IMR-90 (cell line): ENCODE measurements around the gene CDH23. TPM values are rescaled to one million over a fixed set of nuclear protein-coding genes. Genes with fewer than 3 reads are reported as not detected.

Source experiments
- ATAC-seq: fragments of 200-7000 bp; cut with Tn5 transposase; 2 replicates; pipeline ENCODE4 v1.9.1; 2020; ENCODE audit warnings: low read depth, mild to moderate bottlenecking, moderate library complexity
- BruUV-seq: library from RNA; stranded (reverse); fragments of 400-500 nt; replicated peaks from 2 replicates; lab custom pipeline; 2021; lab: Mats Ljungman, UMichigan
- CTCF ChIA-PET: fragments of 300-600 bp; formaldehyde crosslinking; extraction: SDS; loops from one replicate; lab custom pipeline; 2021; ENCODE audit warnings: antibody characterized with exemption; lab: Yijun Ruan, JAX
- POLR2A ChIA-PET: fragments of 300-600 bp; sonication (Branson Sonifier 250); formaldehyde crosslinking; loops from one replicate; lab custom pipeline; 2022; ENCODE audit warnings: antibody characterized with exemption; ENCODE audit not compliant: unreplicated experiment; lab: Charles Lee
- DNase-seq: peaks from one replicate; pipeline ENCODE4 v3.0.0; 2013
- H2AFZ ChIP-seq: replicated peaks from 2 replicates; pipeline ENCODE3; 2013; ENCODE audit warnings: low read length, mild to moderate bottlenecking; ENCODE audit not compliant: poor library complexity
- H2AK5ac ChIP-seq: 2 replicates; pipeline ENCODE4 v1.6.1; 2013; ENCODE audit warnings: low read depth, low read length, inconsistent platforms
- H2AK9ac ChIP-seq: replicated peaks from 2 replicates; pipeline ENCODE3; 2013; ENCODE audit warnings: mild to moderate bottlenecking, low read depth, low read length, moderate library complexity; ENCODE audit not compliant: poor library complexity
- H2BK120ac ChIP-seq: 2 replicates; pipeline ENCODE4 v1.6.1; 2013; ENCODE audit warnings: low read depth, low read length, inconsistent platforms
- H2BK15ac ChIP-seq: 3 replicates; pipeline ENCODE4 v1.6.1; 2013; ENCODE audit warnings: low read depth, low read length, inconsistent platforms
- H2BK20ac ChIP-seq: 2 replicates; pipeline ENCODE4 v1.6.1; 2013; ENCODE audit warnings: low read depth, mild to moderate bottlenecking, inconsistent platforms, low read length, moderate library complexity
- H2BK5ac ChIP-seq: 2 replicates; pipeline ENCODE4 v1.6.1; 2013; ENCODE audit warnings: mild to moderate bottlenecking, low read depth, low read length, inconsistent platforms; ENCODE audit not compliant: poor library complexity, severe bottlenecking
- H3K14ac ChIP-seq: replicated peaks from 2 replicates; pipeline ENCODE4 v1.6.1; 2013; ENCODE audit warnings: low read depth, low read length, inconsistent platforms
- H3K18ac ChIP-seq: 2 replicates; pipeline ENCODE4 v1.6.1; 2013; ENCODE audit warnings: low read depth, low read length, control low read depth
- H3K23ac ChIP-seq: 2 replicates; pipeline ENCODE4 v1.6.1; 2013; ENCODE audit warnings: low read depth, low read length, inconsistent platforms
- H3K27ac ChIP-seq: 2 replicates; pipeline ENCODE4 v1.5.1; 2013; ENCODE audit warnings: mild to moderate bottlenecking, control low read depth, low read length; ENCODE audit not compliant: insufficient read depth
- H3K27me3 ChIP-seq: 2 replicates; pipeline ENCODE4 v1.6.1; 2013; ENCODE audit warnings: low read length; ENCODE audit not compliant: control insufficient read depth, insufficient read depth
- H3K36me3 ChIP-seq: 2 replicates; pipeline ENCODE4 v1.6.1; 2013; ENCODE audit warnings: low read length, mixed read lengths; ENCODE audit not compliant: control insufficient read depth, insufficient read depth
- H3K4ac ChIP-seq: 2 replicates; pipeline ENCODE4 v1.6.1; 2013; ENCODE audit warnings: low read depth, low read length, inconsistent platforms
- H3K4me1 ChIP-seq: 2 replicates; pipeline ENCODE4 v1.6.1; 2013; ENCODE audit warnings: low read length, mixed read lengths; ENCODE audit not compliant: control insufficient read depth, insufficient read depth
- H3K4me2 ChIP-seq: 2 replicates; pipeline ENCODE4 v1.6.1; 2013; ENCODE audit warnings: low read depth, mild to moderate bottlenecking, control low read depth, low read length, moderate library complexity
- H3K4me3 ChIP-seq: 2 replicates; pipeline ENCODE4 v1.5.1; 2013; ENCODE audit warnings: low read depth, mild to moderate bottlenecking, control low read depth, low read length, moderate library complexity; ENCODE audit not compliant: insufficient read depth
- H3K56ac ChIP-seq: 2 replicates; pipeline ENCODE4 v1.6.1; 2013; ENCODE audit warnings: low read length, inconsistent platforms; ENCODE audit not compliant: insufficient read depth; ENCODE audit errors: extremely low read depth
- H3K79me1 ChIP-seq, 2 experiments: 2 replicates each; pipeline ENCODE4 v1.6.1; 2013; ENCODE audit warnings: low read length in 2 of 2, inconsistent platforms in 1 of 2, low read depth in 1 of 2
- H3K9ac ChIP-seq: 2 replicates; pipeline ENCODE4 v1.6.1; 2013; ENCODE audit warnings: low read depth, low read length, control low read depth
- H3K9me1 ChIP-seq: 2 replicates; pipeline ENCODE4 v1.6.1; 2013; ENCODE audit warnings: low read length, inconsistent platforms; ENCODE audit not compliant: insufficient read depth
- H3K9me3 ChIP-seq: 2 replicates; pipeline ENCODE4 v1.6.1; 2013; ENCODE audit warnings: low read length; ENCODE audit not compliant: control insufficient read depth, insufficient read depth
- H4K20me1 ChIP-seq: 2 replicates; pipeline ENCODE4 v1.6.1; 2013; ENCODE audit warnings: low read length, inconsistent platforms; ENCODE audit not compliant: insufficient read depth
- H4K5ac ChIP-seq: 2 replicates; pipeline ENCODE4 v1.6.1; 2013; ENCODE audit warnings: mild to moderate bottlenecking, low read depth, low read length, control low read depth
- H4K8ac ChIP-seq, 2 experiments: 2 replicates each; pipeline ENCODE4 v1.6.1; 2013; ENCODE audit warnings: low read depth in 2 of 2, low read length in 2 of 2, control low read depth in 1 of 2, inconsistent platforms in 1 of 2
- H4K91ac ChIP-seq: 2 replicates; pipeline ENCODE4 v1.6.1; 2013; ENCODE audit warnings: low read depth, low read length, inconsistent platforms; ENCODE audit not compliant: insufficient read depth
- BHLHE40 ChIP-seq: fragments of 150-350 bp; IDR thresholded peaks from 2 replicates; pipeline ENCODE4 v1.6.1; 2016; ENCODE audit warnings: mild to moderate bottlenecking, low read depth, low read length
- CEBPB ChIP-seq: IDR thresholded peaks from 2 replicates; pipeline ENCODE4 v1.6.1; 2012; ENCODE audit warnings: low read depth, low read length, improper control_type of control experiment
- CHD1 ChIP-seq: IDR thresholded peaks from 2 replicates; pipeline ENCODE4 v1.6.1; 2012; ENCODE audit warnings: low read depth, low read length, improper control_type of control experiment
- CTCF ChIP-seq: conservative IDR thresholded peaks from 2 replicates; pipeline ENCODE4 v1.5.1; 2012; ENCODE audit warnings: mild to moderate bottlenecking, low read depth, low read length, improper control_type of control experiment
- ELK1 ChIP-seq: fragments of 150-350 bp; IDR thresholded peaks from 2 replicates; pipeline ENCODE4 v1.6.1; 2016; ENCODE audit warnings: low read depth, mild to moderate bottlenecking, low read length, moderate library complexity, borderline replicate concordance
- FOS ChIP-seq: fragments of 150-350 bp; IDR thresholded peaks from 2 replicates; pipeline ENCODE4 v1.6.1; 2016; ENCODE audit warnings: low read depth, low read length
- MAFK ChIP-seq: IDR thresholded peaks from 2 replicates; pipeline ENCODE4 v1.6.1; 2012; ENCODE audit warnings: low read depth, low read length, improper control_type of control experiment
- MXI1 ChIP-seq: IDR thresholded peaks from 2 replicates; pipeline ENCODE4 v1.6.1; 2012; ENCODE audit warnings: low read depth, mild to moderate bottlenecking, low read length, moderate library complexity, borderline replicate concordance
- NFE2L2 ChIP-seq: fragments of 150-350 bp; IDR thresholded peaks from 2 replicates; pipeline ENCODE4 v1.6.1; 2016; ENCODE audit warnings: low read depth, mild to moderate bottlenecking, low read length
- POLR2A ChIP-seq: IDR thresholded peaks from 2 replicates; pipeline ENCODE4 v1.6.1; 2012; ENCODE audit warnings: mild to moderate bottlenecking, low read depth, low read length
- RAD21 ChIP-seq: IDR thresholded peaks from 2 replicates; pipeline ENCODE4 v1.6.1; 2012; ENCODE audit warnings: low read length, improper control_type of control experiment
- RCOR1 ChIP-seq: IDR thresholded peaks from 2 replicates; pipeline ENCODE4 v1.6.1; 2012; ENCODE audit warnings: mild to moderate bottlenecking, low read length, improper control_type of control experiment; ENCODE audit not compliant: insufficient replicate concordance
- RFX5 ChIP-seq: IDR thresholded peaks from 2 replicates; pipeline ENCODE4 v1.8.0; 2012; ENCODE audit warnings: low read depth, mild to moderate bottlenecking, low read length, moderate library complexity
- USF2 ChIP-seq: fragments of 150-350 bp; IDR thresholded peaks from 2 replicates; pipeline ENCODE4 v1.6.1; 2017; ENCODE audit warnings: mild to moderate bottlenecking, antibody characterized with exemption, low read length, low read depth
- WGBS, 2 experiments: methylation state at CpG; one replicate each; pipeline versions ENCODE4 v1.1.5 to v1.1.7; 2013; ENCODE audit warnings: missing lambda C conversion rate in 2 of 2; ENCODE audit not compliant: insufficient read length in 1 of 2; ENCODE audit errors: extremely low coverage in 2 of 2; 5-methylcytosine and 5-hydroxymethylcytosine counted together
- dilution Hi-C: fragments of 300-500 bp; cut with HindIII; formaldehyde crosslinking; loops from one replicate; pipeline ENCODE4 v1.14.3; 2018; ENCODE audit warnings: low sequenced_read_pairs; ENCODE audit not compliant: unreplicated experiment
- in situ Hi-C: fragments of 300-500 bp; cut with MboI; formaldehyde crosslinking; loops from 3 replicates; pipeline ENCODE4 v1.14.3; 2019; ENCODE audit warnings: low sequenced_read_pairs, inconsistent platforms, mixed read lengths
- intact Hi-C: fragments of 100-400 bp; cut with micrococcal nuclease; formaldehyde crosslinking; loops from 2 replicates; pipeline ENCODE4 v1.10.0; 2022
- polyA plus RNA-seq, 3 experiments: library from polyadenylated mRNA; depleted of rRNA; stranded (reverse); fragments of >200 nt; gene quantifications; 2 replicates each; pipeline ENCODE4 v1.2.3, GENCODE V29; 2012; ENCODE audit warnings: low replicate concordance in 1 of 3
- total RNA-seq: library from RNA; depleted of rRNA; stranded (reverse); fragments of >200 nt; gene quantifications from 2 replicates; pipeline ENCODE4 v1.2.3, GENCODE V29; 2012

CDH23 gene
- total and polyA plus RNA-seq, 2 of the 4 experiments (the other 2 are of a cell fraction), result under 0.01 to 0.03 TPM

GRCh38 chr10:71838264-71839211 lies 441.8 kb downstream of the CDH23 start:
- Histone ChIP-seq H3K4me2 (no peak overlapping the region), H2AK5ac (peak overlapping the region; percentile 47; the same call in 1 of the 2 replicates), H2BK20ac (no peak overlapping the region), H4K8ac (no peak overlapping the region), H2BK5ac (no peak overlapping the region), H3K4me3 (no peak overlapping the region), H3K27ac (no peak overlapping the region), H4K91ac (no peak overlapping the region), H2AFZ (no peak overlapping the region), H3K23ac (peak overlapping the region; percentile 8; the same call in 1 of the 2 replicates), H3K4me1 (peaks cover 25% of the 10 kb centered on the region), H4K5ac (no peak overlapping the region), H3K18ac (no peak overlapping the region), H3K27me3 (no peaks in the 10 kb centered on the region), H3K14ac (peak overlapping the region; percentile 7; the same call in 1 of the 2 replicates), H3K79me1 (peaks cover 36 to 93% of the 10 kb centered on the region in 2 experiments), H3K9ac (no peak overlapping the region), H3K36me3 (peaks cover 11% of the 10 kb centered on the region; the same call in 1 of the 2 replicates), H3K9me3 (no peaks in the 10 kb centered on the region), H2AK9ac (no peak overlapping the region), H4K20me1 (peaks cover 98% of the 10 kb centered on the region), H3K56ac (no peak overlapping the region), H2BK120ac (no peak overlapping the region), H3K9me1 (peaks cover 37% of the 10 kb centered on the region), H3K4ac (no peak overlapping the region), H2BK15ac (no peak overlapping the region)
- ATAC-seq, result peak; percentile 39
- POLR2A ChIA-PET, result no interaction called here
- peak; percentile 50 for DNase-seq
- intact Hi-C loops, result no loop called here
- WGBS, 2 experiments, result 53% methylated on average over 2 of the region's 14 CpGs; no CpG with 5 or more reads in 1 of the 2 experiments
- dilution Hi-C loops, result no loop called here
- in situ Hi-C loops, result no loop called here
- no TSS peak for BruUV-seq
- CTCF ChIA-PET, result interaction anchor here (0.6 to 1.5 kb wide), 2 partner anchors 58 to 190 kb away, joined by 4 to 9 read pairs; no protein-coding TSS in a partner anchor
- TF ChIP-seq MXI1 (no peak), MAFK (no peak), FOS (no peak), RCOR1 (no peak), ELK1 (no peak), CHD1 (no peak), USF2 (no peak), POLR2A (no peak), NFE2L2 (no peak), CTCF (no peak), RAD21 (no peak), CEBPB (no peak), RFX5 (no peak), BHLHE40 (no peak)
